Activated T-helper 9 cell treated with anti-CD3 and anti-CD28 coated beads, Interleukin-2, amount 50 U/mL, for 16 hours (primary cell): ENCODE results near the gene STK38.

Experiments
- DNase-seq: peaks from one replicate; pipeline ENCODE4 v3.0.0-alpha.2; 2020; ENCODE audit warnings: low read depth

The STK38 gene

GRCh38 chr6:36523451-36523850 lies 23.8 kb downstream of the STK38 start:
- DNase-seq, result no peak

- DNase-seq, result no peak
These were observed 27.9 kb downstream of the STK38 start for GRCh38 chr6:36519352-36519751.

GRCh38 chr6:36517408-36517807 lies 29.9 kb downstream of the STK38 start:
- DNase-seq, result no peak

- DNase-seq, result no peak
These were observed 30.3 kb downstream of the STK38 start for GRCh38 chr6:36516988-36517387.

GRCh38 chr6:36516559-36516958 lies 30.7 kb downstream of the STK38 start:
- DNase-seq, result no peak

GRCh38 chr6:36515844-36516243 lies 31.4 kb downstream of the STK38 start:
- DNase-seq, result no peak

DNA sequence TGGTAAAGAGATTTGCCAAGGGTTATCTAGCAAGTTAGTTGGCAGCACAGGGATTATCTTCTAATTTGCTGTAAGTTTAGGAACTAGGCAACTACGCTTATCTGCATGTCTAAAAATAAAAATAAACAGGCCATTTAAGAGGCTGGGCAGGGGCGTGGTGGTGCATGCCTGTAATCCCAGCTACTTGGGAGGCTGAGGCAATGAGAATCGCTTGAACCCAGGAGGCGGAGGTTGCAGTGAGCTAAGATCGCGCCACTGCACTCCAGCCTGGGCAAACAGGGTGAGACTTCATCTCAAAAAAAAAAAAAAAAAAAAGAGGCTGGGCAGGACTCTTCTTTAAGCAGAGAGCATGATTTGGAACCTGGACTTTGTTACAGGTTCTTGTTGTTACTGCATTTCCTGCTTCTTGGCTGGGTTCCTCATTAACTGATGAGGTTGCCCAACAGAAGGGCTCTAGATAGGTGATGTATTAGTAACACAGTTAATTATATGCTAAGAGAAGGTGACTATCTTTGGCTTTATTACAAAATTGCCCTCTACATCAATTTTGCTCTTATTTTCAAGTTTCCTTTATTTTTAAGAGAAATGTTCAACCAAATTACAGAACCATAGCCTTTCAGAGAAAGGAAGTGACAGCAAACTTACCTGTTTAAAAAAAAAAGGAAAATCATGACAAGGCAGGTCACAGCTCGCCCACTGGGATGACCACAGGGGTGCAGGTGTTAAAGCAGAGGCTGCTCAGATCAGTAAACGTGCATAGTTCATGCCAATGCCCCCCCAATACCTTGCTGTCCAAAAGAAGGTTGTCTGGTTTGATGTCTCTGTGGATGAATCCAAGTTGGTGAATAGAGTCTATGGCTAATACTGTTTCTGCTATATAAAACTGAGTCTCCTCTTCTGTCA lies 32.5 kb downstream of the STK38 start:
- DNase-seq, result no peak

DNA sequence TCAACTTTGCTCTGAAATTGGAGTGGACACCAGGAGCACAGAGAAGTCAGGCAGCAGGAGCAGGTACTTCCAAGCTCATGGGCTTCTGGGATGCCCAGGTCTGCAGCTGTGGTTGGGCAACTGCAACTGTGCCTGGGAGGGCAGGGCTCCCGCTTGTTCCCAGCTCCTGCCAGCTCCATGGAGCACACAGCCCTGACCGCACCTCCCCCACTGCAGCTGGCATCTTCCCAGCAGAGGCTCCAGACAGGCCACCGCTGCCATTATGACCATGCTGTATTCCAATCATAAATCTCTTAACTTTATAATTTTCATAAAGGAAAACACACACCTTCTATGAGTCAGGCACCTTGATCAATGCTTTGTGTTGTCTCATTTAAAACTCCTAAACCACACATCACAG lies 36.9 kb downstream of the STK38 start:
- no peak for DNase-seq

- no peak for DNase-seq
These were observed 38.7 kb downstream of the STK38 start for GRCh38 chr6:36508532-36508931.

DNA sequence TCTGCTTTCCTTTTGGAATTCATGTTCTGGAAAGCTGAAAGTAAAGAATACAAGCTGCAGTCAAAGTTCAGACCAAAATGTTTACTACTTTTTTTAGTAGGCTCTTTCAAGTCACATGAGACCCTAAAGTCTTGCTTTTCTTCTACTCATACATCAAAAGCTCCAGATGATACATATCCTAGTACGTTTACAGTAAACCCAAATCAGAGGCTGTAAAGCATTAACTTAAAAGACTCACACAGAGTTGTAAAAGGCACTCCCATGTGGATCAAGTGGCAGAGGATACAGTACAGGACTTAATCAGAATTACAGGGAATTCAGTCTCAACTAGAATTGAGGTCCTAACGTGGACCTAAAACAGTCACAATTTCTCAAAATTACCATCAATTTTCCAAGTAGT lies 40.7 kb downstream of the STK38 start:
- no peak for DNase-seq

DNA sequence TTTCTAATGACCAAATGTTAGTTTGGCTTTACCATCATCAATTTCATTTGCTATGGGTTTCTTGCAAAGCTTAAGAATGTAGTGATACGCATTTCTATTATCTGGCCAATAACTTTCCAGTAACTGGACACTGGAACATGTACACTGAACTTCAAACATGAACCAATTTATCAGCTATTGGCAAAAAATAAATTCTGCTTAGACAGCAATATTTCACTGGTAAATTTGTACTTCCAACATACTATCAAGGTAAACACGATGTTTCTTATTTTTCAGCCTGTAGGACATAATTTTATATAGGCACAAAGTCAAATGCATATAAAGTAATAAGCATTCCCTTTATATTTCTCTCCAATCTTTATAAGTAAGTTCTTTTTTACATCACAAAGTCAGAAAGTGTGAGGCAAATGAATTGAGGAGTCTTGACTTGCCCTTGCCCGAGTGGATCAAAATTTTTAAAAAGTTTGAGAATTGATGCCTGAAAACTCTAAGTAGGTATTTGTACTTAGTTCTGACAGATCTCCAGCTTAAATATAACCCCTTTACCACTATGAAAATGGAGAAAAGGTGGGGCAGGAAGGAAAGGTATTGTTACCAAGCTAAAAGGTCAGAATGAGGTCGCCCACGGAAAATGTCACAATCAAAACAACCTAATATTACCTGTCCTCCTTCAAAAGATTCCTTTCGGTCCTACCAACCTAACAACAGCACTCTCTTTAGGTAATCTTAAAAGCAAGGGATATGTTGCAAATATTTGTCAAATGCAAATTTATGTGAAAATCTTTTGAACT lies 41.3 kb downstream of the STK38 start:
- no peak for DNase-seq

GRCh38 chr6:36504982-36505381 lies 42.3 kb downstream of the STK38 start:
- DNase-seq, result no peak

GRCh38 chr6:36504181-36504580 lies 43.1 kb downstream of the STK38 start:
- DNase-seq, result no peak

- no peak for DNase-seq
These were observed 45.6 kb downstream of the STK38 start for GRCh38 chr6:36501686-36502085.

GRCh38 chr6:36499918-36500317 lies 47.4 kb downstream of the STK38 start:
- DNase-seq, result no peak

DNA sequence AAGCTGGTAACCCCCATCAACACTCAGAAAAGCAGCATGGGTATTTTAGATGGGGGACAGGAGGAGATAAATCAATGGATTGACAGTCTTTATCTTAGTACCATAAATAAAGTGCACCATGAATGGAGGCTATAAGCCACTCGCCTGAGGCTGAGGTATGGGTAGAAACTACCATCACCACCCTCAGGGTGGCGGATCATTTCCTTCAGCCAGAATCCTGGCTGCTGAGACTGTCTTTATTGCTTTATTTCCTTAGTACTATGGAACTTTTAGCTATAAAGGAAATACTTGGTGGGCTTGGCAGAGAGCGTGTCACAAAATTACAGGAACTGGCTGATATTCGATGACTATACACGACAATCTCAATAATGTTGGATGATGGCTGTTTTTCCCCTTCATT lies 52.2 kb downstream of the STK38 start:
- DNase-seq, result no peak

GRCh38 chr6:36493859-36494258 lies 53.4 kb downstream of the STK38 start:
- no peak for DNase-seq

DNA sequence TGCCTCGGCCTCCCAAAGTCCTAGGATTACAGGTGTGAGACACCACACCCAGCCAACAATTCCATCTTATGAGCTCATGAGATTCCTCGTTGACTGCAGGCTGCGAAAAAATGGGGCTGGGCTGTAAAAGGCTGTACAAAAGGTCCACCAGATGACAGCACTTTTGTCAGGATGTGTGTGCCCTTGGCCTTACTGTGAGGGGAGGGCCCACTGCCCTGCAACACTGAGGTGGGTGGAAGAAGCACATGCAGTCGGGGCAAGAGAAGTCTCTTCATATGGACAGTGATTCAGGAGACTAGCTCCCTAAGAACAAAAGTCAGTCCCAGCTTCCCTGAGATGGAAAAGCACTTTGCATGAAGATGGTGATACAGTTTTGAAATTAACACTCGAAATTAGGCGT lies 54.0 kb downstream of the STK38 start:
- no peak for DNase-seq

GRCh38 chr6:36492621-36493020 lies 54.7 kb downstream of the STK38 start:
- no peak for DNase-seq

DNA sequence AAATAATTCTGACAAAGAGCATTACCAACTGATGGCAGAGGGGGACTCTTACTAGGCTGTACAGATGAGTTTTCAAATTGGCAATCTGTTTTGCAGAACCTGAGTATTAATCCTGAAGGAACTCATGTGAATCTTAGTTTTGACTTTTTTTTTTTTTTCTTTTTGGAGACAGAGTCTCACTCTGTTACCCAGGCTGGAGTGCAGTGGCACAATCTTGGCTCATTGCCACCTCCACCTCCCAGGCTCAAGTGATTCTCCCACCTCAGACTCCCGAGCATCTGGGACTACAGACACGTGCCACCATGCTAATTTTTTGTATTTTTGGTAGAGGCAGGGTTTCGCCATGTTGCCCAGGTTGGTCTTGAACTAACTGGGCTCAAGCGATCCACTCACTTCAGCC lies 55.2 kb downstream of the STK38 start:
- DNase-seq, result no peak

DNA sequence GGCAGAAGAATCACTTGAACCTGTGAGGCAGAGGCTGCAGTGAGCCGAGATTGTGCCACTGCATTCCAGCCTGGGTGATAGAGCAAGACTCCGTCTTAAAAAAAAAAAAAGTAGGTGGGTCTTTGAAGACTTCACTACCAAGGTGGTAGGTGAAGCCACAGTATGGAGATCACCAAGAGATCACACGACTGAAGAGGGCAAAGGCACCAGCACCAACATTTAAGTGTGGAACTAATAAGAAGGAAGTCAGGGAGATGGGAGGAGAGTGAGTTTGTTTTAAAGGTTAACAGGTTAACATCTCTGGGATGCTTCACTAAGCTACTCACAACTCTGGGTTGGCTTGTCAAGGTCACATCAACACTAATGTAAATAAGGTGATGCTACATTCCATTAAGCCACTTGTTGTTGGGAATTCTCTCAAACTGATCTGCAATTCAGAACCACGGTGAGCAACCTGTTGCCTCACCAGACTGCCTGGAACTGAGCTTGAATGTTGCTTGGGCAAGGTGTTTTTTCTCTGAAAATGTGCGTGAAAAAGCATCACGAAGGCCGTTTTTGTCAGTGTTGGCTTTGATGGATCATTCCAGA lies 55.8 kb downstream of the STK38 start:
- DNase-seq, result no peak

DNA sequence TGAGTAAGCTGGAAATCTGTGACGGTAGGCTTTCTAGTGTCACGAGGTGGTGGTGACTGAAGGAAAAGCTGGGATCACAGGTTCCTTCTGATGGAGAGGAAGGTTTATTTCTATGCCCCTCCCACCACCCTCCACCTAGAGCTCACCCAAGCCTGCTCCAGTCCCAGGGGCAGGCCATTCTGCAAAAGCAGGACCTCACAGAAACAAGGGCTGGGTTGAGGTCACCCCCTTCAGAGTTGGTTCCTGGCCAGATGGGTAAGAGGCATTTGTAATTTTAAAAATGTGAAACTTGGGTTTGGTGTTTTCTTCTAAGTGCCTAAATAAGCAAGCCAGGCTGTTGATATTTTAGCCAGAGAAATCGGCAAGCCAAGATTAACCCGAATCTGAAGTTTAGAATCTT lies 57.9 kb downstream of the STK38 start:
- DNase-seq, result no peak

- no peak for DNase-seq
These were observed 59.1 kb downstream of the STK38 start for GRCh38 chr6:36488221-36488620.
